Nephron progenitor cell (in vitro differentiated cells): ENCODE results near the gene SNTG2.
A peak's percentile ranks its signal among the peaks of the same experiment; 100 is the strongest.

ENCODE experiments used
- DNase-seq: peaks from one replicate; pipeline ENCODE4 v3.0.0; 2021
- H3K27ac Mint-ChIP-seq: 2 replicates; pipeline ENCODE4 v1.8.0; 2021; ENCODE audit warnings: mild to moderate bottlenecking, moderate library complexity, mixed read lengths
- H3K27me3 Mint-ChIP-seq: 2 replicates; pipeline ENCODE4 v1.8.0; 2021; ENCODE audit warnings: mild to moderate bottlenecking, low read depth, mixed read lengths; ENCODE audit not compliant: poor library complexity
- H3K36me3 Mint-ChIP-seq: 2 replicates; pipeline ENCODE4 v1.8.0; 2021; ENCODE audit warnings: low read depth, mixed read lengths
- H3K4me1 Mint-ChIP-seq: 2 replicates; pipeline ENCODE4 v1.8.0; 2021; ENCODE audit warnings: mixed read lengths
- H3K4me3 Mint-ChIP-seq: 2 replicates; pipeline ENCODE4 v1.8.0; 2021; ENCODE audit warnings: mild to moderate bottlenecking, moderate library complexity, mixed read lengths
- H3K9me3 Mint-ChIP-seq: 2 replicates; pipeline ENCODE4 v1.8.0; 2021; ENCODE audit warnings: mild to moderate bottlenecking, moderate library complexity, mixed read lengths
- TF ChIP-seq, protein P1 (sequence below): fragments of 200-600 bp; sonication (generic); IDR thresholded peaks from 2 replicates; pipeline ENCODE4 v1.5.0; 2021; ENCODE audit warnings: antibody characterized with exemption

Gene SNTG2

DNA sequence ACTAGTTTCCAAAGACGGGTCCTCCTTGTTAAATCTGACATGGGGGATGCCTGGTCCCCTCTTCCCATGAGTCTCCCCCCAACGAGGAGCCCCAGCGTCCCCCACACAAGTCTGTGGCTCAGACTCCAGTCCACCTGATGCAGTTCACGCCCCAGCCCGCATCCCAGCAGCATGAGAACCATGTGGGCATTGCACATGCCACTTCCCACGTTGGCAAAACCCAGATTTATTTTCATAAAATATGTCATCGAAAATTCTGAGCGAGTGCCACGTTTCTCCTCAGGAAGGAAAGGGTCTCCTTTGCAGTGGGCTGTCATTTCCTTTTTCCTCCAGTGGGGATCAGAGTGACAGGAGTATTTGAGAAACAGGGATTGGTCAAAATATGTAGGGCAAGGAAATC is 417.0 kb downstream of the SNTG2 start:
- Mint-ChIP-seq H3K4me1 (peaks cover 18% of the 10 kb centered on the region), H3K36me3 (no peaks in the 10 kb centered on the region), H3K9me3 (peaks cover 10% of the 10 kb centered on the region), H3K4me3 (no peak overlapping the region), H3K27ac (no peak overlapping the region), H3K27me3 (peaks cover 11% of the 10 kb centered on the region)
- TF ChIP-seq, protein P1, sequence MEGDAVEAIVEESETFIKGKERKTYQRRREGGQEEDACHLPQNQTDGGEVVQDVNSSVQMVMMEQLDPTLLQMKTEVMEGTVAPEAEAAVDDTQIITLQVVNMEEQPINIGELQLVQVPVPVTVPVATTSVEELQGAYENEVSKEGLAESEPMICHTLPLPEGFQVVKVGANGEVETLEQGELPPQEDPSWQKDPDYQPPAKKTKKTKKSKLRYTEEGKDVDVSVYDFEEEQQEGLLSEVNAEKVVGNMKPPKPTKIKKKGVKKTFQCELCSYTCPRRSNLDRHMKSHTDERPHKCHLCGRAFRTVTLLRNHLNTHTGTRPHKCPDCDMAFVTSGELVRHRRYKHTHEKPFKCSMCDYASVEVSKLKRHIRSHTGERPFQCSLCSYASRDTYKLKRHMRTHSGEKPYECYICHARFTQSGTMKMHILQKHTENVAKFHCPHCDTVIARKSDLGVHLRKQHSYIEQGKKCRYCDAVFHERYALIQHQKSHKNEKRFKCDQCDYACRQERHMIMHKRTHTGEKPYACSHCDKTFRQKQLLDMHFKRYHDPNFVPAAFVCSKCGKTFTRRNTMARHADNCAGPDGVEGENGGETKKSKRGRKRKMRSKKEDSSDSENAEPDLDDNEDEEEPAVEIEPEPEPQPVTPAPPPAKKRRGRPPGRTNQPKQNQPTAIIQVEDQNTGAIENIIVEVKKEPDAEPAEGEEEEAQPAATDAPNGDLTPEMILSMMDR = no peak
- DNase-seq = no peak

DNA sequence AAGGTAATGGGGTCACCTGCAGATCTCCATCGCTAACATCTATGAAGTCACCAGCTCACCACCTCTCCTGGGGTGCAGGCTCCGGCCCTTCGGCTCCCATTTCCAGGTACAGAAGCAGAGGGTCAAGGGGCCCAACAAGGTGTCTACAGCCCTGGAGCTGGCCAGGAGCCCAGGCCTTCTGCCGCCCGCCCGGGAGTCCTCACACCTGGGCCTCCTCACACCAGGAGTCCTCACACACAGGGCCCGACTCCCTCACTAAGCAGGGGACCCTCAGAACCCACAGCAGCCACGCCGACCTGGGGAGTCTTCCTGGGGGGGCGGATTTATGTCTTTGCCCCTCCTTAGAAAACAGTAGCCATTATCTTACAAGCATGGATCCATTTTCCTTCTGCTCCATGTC is 419.3 kb downstream of the SNTG2 start:
- H3K4me3 Mint-ChIP-seq = no peak overlapping the region
- no peak for DNase-seq

GRCh38 chr2:1370461-1370860 is 419.8 kb downstream of the SNTG2 start:
- peaks cover 11% of the 10 kb centered on the region for H3K27me3 Mint-ChIP-seq
- H3K4me3 Mint-ChIP-seq = no peak overlapping the region
- DNase-seq = no peak
- TF ChIP-seq, protein P1 = no peak
- peak overlapping the region; percentile 64 for H3K27ac Mint-ChIP-seq
- H3K36me3 Mint-ChIP-seq = no peaks in the 10 kb centered on the region
- H3K4me1 Mint-ChIP-seq = peaks cover 22% of the 10 kb centered on the region
- no peaks in the 10 kb centered on the region for H3K9me3 Mint-ChIP-seq

More for the DNA sequence above, 419.3 kb downstream of the SNTG2 start:
- Mint-ChIP-seq H3K27me3 (peaks cover 11% of the 10 kb centered on the region), H3K36me3 (no peaks in the 10 kb centered on the region), H3K9me3 (no peaks in the 10 kb centered on the region), H3K27ac (no peak overlapping the region), H3K4me1 (peaks cover 19% of the 10 kb centered on the region)
- TF ChIP-seq, protein P1 = no peak

GRCh38 chr2:1371082-1371481 is 420.4 kb downstream of the SNTG2 start:
- Mint-ChIP-seq H3K27ac (no peak overlapping the region), H3K4me3 (no peak overlapping the region), H3K27me3 (peaks cover 11% of the 10 kb centered on the region), H3K36me3 (no peaks in the 10 kb centered on the region), H3K4me1 (peaks cover 16% of the 10 kb centered on the region), H3K9me3 (no peaks in the 10 kb centered on the region)
- no peak for DNase-seq
- TF ChIP-seq, protein P1 = no peak

GRCh38 chr2:1373830-1374229 is 423.2 kb downstream of the SNTG2 start:
- no peak for DNase-seq
- H3K27me3 Mint-ChIP-seq = peaks cover 14% of the 10 kb centered on the region
- H3K9me3 Mint-ChIP-seq = no peaks in the 10 kb centered on the region
- no peaks in the 10 kb centered on the region for H3K36me3 Mint-ChIP-seq
- H3K4me3 Mint-ChIP-seq = no peak overlapping the region
- no peak overlapping the region for H3K27ac Mint-ChIP-seq
- peaks cover 6% of the 10 kb centered on the region for H3K4me1 Mint-ChIP-seq
- TF ChIP-seq, protein P1 = no peak

GRCh38 chr2:1374287-1374686 is 423.6 kb downstream of the SNTG2 start:
- H3K9me3 Mint-ChIP-seq = no peaks in the 10 kb centered on the region
- H3K36me3 Mint-ChIP-seq = no peaks in the 10 kb centered on the region
- H3K27ac Mint-ChIP-seq = no peak overlapping the region
- H3K4me1 Mint-ChIP-seq = peaks cover 6% of the 10 kb centered on the region
- no peak overlapping the region for H3K4me3 Mint-ChIP-seq
- TF ChIP-seq, protein P1 = no peak
- H3K27me3 Mint-ChIP-seq = peaks cover 14% of the 10 kb centered on the region
- no peak for DNase-seq
